Measurements from ENCODE around the gene PARD3B.

DNA sequence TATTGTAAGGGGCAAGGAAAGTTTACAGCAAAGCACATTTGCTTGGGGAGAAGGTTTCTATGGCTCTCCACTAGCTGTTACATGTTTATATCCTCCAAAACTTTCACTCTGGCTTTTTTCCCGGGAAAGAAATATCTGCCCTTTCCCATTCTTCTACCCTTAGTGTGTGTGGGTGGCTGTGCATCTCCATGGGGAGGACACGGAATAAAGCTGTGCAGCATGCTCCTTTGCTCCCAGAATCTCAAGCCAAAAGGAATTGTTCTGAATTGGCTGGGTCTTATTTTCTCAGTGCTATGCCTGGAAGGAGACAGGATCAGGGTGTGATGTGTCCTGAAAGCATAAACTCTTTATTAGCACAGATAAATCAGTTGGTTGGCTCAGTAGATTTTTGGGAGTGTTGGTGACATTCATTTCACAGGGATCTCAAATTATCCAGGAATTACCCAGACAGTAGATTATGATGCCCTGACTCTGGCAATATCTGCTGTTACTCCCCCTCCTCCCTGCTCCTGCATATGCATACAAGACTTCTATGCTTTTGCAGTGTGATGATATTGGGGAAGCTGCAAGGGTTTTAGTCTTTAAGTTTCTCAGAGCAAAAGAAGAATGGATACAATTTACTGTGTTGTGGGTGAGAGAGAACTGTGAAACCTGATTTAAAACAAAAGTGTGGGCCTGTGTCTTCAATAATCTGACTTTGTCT, 63.1 kb downstream of the PARD3B start:
- TF ChIP-seq, protein P1, sequence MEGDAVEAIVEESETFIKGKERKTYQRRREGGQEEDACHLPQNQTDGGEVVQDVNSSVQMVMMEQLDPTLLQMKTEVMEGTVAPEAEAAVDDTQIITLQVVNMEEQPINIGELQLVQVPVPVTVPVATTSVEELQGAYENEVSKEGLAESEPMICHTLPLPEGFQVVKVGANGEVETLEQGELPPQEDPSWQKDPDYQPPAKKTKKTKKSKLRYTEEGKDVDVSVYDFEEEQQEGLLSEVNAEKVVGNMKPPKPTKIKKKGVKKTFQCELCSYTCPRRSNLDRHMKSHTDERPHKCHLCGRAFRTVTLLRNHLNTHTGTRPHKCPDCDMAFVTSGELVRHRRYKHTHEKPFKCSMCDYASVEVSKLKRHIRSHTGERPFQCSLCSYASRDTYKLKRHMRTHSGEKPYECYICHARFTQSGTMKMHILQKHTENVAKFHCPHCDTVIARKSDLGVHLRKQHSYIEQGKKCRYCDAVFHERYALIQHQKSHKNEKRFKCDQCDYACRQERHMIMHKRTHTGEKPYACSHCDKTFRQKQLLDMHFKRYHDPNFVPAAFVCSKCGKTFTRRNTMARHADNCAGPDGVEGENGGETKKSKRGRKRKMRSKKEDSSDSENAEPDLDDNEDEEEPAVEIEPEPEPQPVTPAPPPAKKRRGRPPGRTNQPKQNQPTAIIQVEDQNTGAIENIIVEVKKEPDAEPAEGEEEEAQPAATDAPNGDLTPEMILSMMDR (IDR thresholded peaks at IDR 0.05; ENCODE audit: low read length), result no peak
- TF ChIP-seq EZH2 (optimal IDR thresholded peaks at IDR 0.05; ENCODE audit: low read depth, low read length), result no peak

Measured in MM.1S (cell line).